GM18907 (cell line): Measurements from ENCODE around the gene MAEL.
A peak's percentile ranks its signal among the peaks of the same experiment; 100 is the strongest.

Source experiments
- ATAC-seq: cut with Tn5 transposase; IDR thresholded peaks from one replicate; pipeline ENCODE4 v1.9.1; 2021; ENCODE audit warnings: mild to moderate bottlenecking, moderate library complexity; ENCODE audit not compliant: unreplicated experiment

The MAEL gene

GRCh38 chr1:166988974-166989515 is at the start of gene MAEL:
Gene MAEL (plus strand): TSS chr1:166989280. CDS start chr1:166989353, 73 bp downstream.
- ATAC-seq = no peak

GRCh38 chr1:166939741-166940375 is 49.2 kb upstream of the MAEL start:
- no peak for ATAC-seq

GRCh38 chr1:166944186-166944967 is 44.7 kb upstream of the MAEL start:
- ATAC-seq = peak; percentile 55

GRCh38 chr1:166947398-166948043 is 41.6 kb upstream of the MAEL start:
- ATAC-seq = no peak

- ATAC-seq = no peak
Measured at GRCh38 chr1:166948856-166949350, 40.2 kb upstream of the MAEL start.

GRCh38 chr1:166950156-166950555 is 38.9 kb upstream of the MAEL start:
- ATAC-seq = no peak

GRCh38 chr1:166951050-166951449 is 38.0 kb upstream of the MAEL start:
- no peak for ATAC-seq

- no peak for ATAC-seq
Measured at GRCh38 chr1:166952002-166952746, 36.9 kb upstream of the MAEL start.

- ATAC-seq = no peak
Measured at GRCh38 chr1:166953491-166953890, 35.6 kb upstream of the MAEL start.

- no peak for ATAC-seq
Measured at GRCh38 chr1:166956057-166956850, 32.8 kb upstream of the MAEL start.

- ATAC-seq = no peak
Measured at GRCh38 chr1:166956872-166957271, 32.2 kb upstream of the MAEL start.

- ATAC-seq = peak; percentile 75
Measured at GRCh38 chr1:166960858-166961474, 28.1 kb upstream of the MAEL start.

GRCh38 chr1:166969074-166969677 is 19.9 kb upstream of the MAEL start:
- ATAC-seq = peak; percentile 88

GRCh38 chr1:166971252-166971651 is 17.8 kb upstream of the MAEL start:
- ATAC-seq = no peak

GRCh38 chr1:166972193-166972592 is 16.9 kb upstream of the MAEL start:
- ATAC-seq = no peak

GRCh38 chr1:166972826-166973225 is 16.3 kb upstream of the MAEL start:
- no peak for ATAC-seq

GRCh38 chr1:166974647-166975345 is 14.3 kb upstream of the MAEL start:
- no peak for ATAC-seq

GRCh38 chr1:166975361-166976129 is 13.5 kb upstream of the MAEL start, which contains the start of gene ILDR2:
Gene ILDR2 (minus strand): TSS chr1:166975540. CDS start chr1:166975268, 272 bp downstream.
- ATAC-seq = peak; percentile 71
